Measurements from ENCODE around the gene FBXL4. TPM values are rescaled to one million over a fixed set of nuclear protein-coding genes. Genes with fewer than 3 reads are reported as not detected.

The FBXL4 gene
- polyA plus RNA-seq, 1 donor from 2014 or later = 9.7 TPM

DNA sequence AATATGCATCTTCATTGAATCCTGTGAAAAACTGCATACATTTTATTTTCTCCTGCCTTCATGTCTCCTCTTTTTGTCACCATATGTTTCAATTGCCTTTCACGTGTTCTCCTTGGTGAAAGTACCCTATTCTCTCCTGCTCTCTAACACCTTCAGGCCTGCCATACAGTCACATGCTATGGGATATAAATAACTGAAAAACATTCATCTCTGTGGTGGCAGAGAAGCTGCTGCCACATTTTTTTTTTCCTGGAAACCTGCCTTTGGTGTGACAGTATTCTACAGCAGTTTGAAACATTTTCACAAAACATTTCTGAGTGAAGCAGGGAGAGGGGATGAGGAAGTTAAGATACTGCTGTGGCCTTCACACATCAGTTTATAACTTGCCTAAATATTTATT, 44.8 kb upstream of the FBXL4 start:
- no peaks in the 10 kb centered on the region for H4K20me1 ChIP-seq (ENCODE audit: insufficient read depth)
- no peaks in the 10 kb centered on the region for H3K9me2 ChIP-seq (ENCODE audit: insufficient read depth, low read length)
- no peak overlapping the region for H3K27ac ChIP-seq (ENCODE audit: low read length)
- H3K79me2 ChIP-seq (replicated peaks; ENCODE audit: insufficient read depth, low read length) = no peaks in the 10 kb centered on the region
- no peak overlapping the region for H3K4me2 ChIP-seq (ENCODE audit: low read length)
- no peaks in the 10 kb centered on the region for H3K27me3 ChIP-seq (ENCODE audit: insufficient read depth, low read depth, low read length)
- no peaks in the 10 kb centered on the region for H3K36me3 ChIP-seq (ENCODE audit: insufficient read depth, low read length)
- H3K9me3 ChIP-seq (ENCODE audit: low read length) = no peaks in the 10 kb centered on the region
- no peak overlapping the region for H3K9ac ChIP-seq (ENCODE audit: low read length)
- H3F3A ChIP-seq (ENCODE audit: insufficient read depth, low read length, poor library complexity, severe bottlenecking) = no peaks in the 10 kb centered on the region
- no peak for TF ChIP-seq POLR2AphosphoS5 (IDR thresholded peaks at IDR 0.05)
- TF ChIP-seq, protein P1, sequence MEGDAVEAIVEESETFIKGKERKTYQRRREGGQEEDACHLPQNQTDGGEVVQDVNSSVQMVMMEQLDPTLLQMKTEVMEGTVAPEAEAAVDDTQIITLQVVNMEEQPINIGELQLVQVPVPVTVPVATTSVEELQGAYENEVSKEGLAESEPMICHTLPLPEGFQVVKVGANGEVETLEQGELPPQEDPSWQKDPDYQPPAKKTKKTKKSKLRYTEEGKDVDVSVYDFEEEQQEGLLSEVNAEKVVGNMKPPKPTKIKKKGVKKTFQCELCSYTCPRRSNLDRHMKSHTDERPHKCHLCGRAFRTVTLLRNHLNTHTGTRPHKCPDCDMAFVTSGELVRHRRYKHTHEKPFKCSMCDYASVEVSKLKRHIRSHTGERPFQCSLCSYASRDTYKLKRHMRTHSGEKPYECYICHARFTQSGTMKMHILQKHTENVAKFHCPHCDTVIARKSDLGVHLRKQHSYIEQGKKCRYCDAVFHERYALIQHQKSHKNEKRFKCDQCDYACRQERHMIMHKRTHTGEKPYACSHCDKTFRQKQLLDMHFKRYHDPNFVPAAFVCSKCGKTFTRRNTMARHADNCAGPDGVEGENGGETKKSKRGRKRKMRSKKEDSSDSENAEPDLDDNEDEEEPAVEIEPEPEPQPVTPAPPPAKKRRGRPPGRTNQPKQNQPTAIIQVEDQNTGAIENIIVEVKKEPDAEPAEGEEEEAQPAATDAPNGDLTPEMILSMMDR (IDR thresholded peaks at IDR 0.05; ENCODE audit: poor library complexity, severe bottlenecking) = no peak
- no peak for TF ChIP-seq EZH2 (IDR thresholded peaks at IDR 0.05; ENCODE audit: borderline replicate concordance, insufficient read depth, low read length, poor library complexity, severe bottlenecking)
- TF ChIP-seq TAF1 (IDR thresholded peaks at IDR 0.05; ENCODE audit: low read depth) = no peak
- TF ChIP-seq RAD21 (conservative IDR thresholded peaks at IDR 0.05) = no peak
- TF ChIP-seq SMC3 (conservative IDR thresholded peaks at IDR 0.05; ENCODE audit: poor library complexity) = no peak
- no peak for TF ChIP-seq MXI1 (conservative IDR thresholded peaks at IDR 0.05; ENCODE audit: poor library complexity, severe bottlenecking)
- TF ChIP-seq EP300 (conservative IDR thresholded peaks at IDR 0.05; ENCODE audit: poor library complexity, severe bottlenecking) = no peak
- TF ChIP-seq, protein P2, sequence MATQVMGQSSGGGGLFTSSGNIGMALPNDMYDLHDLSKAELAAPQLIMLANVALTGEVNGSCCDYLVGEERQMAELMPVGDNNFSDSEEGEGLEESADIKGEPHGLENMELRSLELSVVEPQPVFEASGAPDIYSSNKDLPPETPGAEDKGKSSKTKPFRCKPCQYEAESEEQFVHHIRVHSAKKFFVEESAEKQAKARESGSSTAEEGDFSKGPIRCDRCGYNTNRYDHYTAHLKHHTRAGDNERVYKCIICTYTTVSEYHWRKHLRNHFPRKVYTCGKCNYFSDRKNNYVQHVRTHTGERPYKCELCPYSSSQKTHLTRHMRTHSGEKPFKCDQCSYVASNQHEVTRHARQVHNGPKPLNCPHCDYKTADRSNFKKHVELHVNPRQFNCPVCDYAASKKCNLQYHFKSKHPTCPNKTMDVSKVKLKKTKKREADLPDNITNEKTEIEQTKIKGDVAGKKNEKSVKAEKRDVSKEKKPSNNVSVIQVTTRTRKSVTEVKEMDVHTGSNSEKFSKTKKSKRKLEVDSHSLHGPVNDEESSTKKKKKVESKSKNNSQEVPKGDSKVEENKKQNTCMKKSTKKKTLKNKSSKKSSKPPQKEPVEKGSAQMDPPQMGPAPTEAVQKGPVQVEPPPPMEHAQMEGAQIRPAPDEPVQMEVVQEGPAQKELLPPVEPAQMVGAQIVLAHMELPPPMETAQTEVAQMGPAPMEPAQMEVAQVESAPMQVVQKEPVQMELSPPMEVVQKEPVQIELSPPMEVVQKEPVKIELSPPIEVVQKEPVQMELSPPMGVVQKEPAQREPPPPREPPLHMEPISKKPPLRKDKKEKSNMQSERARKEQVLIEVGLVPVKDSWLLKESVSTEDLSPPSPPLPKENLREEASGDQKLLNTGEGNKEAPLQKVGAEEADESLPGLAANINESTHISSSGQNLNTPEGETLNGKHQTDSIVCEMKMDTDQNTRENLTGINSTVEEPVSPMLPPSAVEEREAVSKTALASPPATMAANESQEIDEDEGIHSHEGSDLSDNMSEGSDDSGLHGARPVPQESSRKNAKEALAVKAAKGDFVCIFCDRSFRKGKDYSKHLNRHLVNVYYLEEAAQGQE (IDR thresholded peaks at IDR 0.05; ENCODE audit: borderline replicate concordance) = no peak
- H3K4me3 ChIP-seq (ENCODE audit: low read length) = no peak overlapping the region
- no peak overlapping the region for H2AFZ ChIP-seq (ENCODE audit: low read depth, low read length)

DNA sequence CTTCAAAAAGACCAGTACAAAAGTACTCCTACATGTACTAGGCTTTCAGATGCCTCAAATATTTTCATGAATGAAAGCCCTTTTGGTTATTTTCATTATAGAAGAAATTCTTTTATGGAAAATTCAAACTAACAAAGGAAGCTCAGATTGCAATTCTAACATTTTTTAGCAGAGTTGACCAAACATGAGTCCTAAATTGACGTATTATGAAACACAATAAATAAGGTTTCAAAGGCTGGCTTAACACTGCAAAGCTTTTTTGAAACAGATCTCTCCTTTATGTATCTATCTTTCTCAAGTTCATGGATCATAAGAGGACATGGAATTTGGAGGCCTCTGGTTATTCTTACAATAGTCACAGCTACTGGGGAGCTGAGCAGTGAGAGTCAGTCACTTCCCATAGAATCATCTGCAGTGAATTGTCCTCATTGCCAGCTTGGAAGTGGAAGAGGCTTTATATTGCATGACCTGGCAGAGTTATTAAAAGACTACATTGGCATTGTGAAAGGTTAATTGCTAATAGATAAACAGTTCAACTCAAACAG, 38.4 kb upstream of the FBXL4 start:
- Histone ChIP-seq H2AFZ (ENCODE audit: low read depth, low read length) (no peak overlapping the region), H3F3A (ENCODE audit: insufficient read depth, low read length, poor library complexity, severe bottlenecking) (no peaks in the 10 kb centered on the region), H3K27ac (ENCODE audit: low read length) (no peak overlapping the region), H3K4me3 (ENCODE audit: low read length) (no peak overlapping the region), H3K27me3 (ENCODE audit: insufficient read depth, low read depth, low read length) (no peaks in the 10 kb centered on the region), H3K9me3 (ENCODE audit: low read length) (no peaks in the 10 kb centered on the region), H3K9me2 (ENCODE audit: insufficient read depth, low read length) (no peaks in the 10 kb centered on the region), H4K20me1 (ENCODE audit: insufficient read depth) (no peaks in the 10 kb centered on the region), H3K36me3 (ENCODE audit: insufficient read depth, low read length) (no peaks in the 10 kb centered on the region), H3K9ac (ENCODE audit: low read length) (no peak overlapping the region), H3K79me2 (replicated peaks; ENCODE audit: insufficient read depth, low read length) (no peaks in the 10 kb centered on the region), H3K4me2 (ENCODE audit: low read length) (no peak overlapping the region)
- TF ChIP-seq SMC3 (conservative IDR thresholded peaks at IDR 0.05; ENCODE audit: poor library complexity) (no peak), EP300 (conservative IDR thresholded peaks at IDR 0.05; ENCODE audit: poor library complexity, severe bottlenecking) (no peak), EZH2 (IDR thresholded peaks at IDR 0.05; ENCODE audit: borderline replicate concordance, insufficient read depth, low read length, poor library complexity, severe bottlenecking) (no peak), POLR2AphosphoS5 (IDR thresholded peaks at IDR 0.05) (no peak), MXI1 (conservative IDR thresholded peaks at IDR 0.05; ENCODE audit: poor library complexity, severe bottlenecking) (no peak)
- TF ChIP-seq, protein P2 (IDR thresholded peaks at IDR 0.05; ENCODE audit: borderline replicate concordance) = no peak
